22Rv1 (cell line): Measurements from ENCODE around the gene GPRC5C.
A peak's percentile ranks its signal among the peaks of the same experiment; 100 is the strongest.

ENCODE experiments used
- H3K27ac ChIP-seq: fragments of 450-650 bp; 2 replicates; pipeline ENCODE4 v1.5.1; 2017
- CTCF ChIP-seq: fragments of 450-650 bp; IDR thresholded peaks from 2 replicates; pipeline ENCODE4 v1.5.1; 2017; ENCODE audit warnings: mild to moderate bottlenecking
- ZFX ChIP-seq: fragments of 450-650 bp; IDR thresholded peaks from 2 replicates; pipeline ENCODE4 v1.6.1; 2017; ENCODE audit warnings: antibody characterized with exemption, borderline replicate concordance

The GPRC5C gene

DNA sequence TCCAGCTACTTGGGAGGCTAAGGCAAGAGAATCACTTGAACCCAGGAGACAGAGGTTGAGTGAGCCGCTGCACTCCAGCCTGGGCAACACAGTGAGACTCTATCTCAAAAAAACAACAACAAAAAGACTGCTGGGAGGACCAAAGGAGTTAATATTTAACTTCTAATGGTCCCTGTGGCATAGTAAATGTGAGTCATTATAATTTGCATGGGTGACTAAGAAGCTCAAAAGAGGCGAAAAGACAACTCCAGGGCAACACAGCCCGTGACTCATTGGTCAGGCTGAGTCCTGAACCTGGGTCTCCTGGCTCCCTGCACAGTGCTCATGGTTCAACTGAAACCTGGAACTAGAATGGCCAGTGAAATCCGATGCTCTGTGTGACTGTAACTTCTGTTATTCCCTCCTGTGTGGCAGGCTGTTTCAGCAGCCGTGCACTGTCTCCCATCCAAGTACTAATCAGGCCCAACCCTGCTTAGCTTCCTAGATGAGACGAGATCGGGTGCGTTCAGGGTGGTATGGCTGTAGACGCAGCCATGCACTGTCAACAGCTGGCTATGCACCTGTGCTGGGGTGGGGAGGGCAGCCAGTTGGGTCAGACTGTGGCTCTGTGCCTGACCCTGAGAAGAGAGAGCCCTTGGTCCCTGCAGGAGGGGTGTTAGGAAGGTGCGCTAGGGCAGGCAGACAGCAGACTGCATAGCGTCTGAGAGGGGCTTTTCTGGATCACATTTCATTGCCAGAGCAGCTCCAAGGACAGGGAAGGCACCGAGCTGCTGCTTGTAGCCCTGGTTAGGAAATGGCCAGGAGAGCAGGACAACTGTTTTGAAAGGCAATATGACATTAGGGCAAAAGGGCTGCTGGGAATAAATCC lies 14.5 kb upstream of the GPRC5C start:
- no peak overlapping the region for H3K27ac ChIP-seq
- TF ChIP-seq ZFX (no peak), CTCF (no peak)

- TF ChIP-seq CTCF (no peak), ZFX (no peak)
- H3K27ac ChIP-seq: no peak overlapping the region
Measured at GRCh38 chr17:74419928-74420411, 11.9 kb upstream of the GPRC5C start.

DNA sequence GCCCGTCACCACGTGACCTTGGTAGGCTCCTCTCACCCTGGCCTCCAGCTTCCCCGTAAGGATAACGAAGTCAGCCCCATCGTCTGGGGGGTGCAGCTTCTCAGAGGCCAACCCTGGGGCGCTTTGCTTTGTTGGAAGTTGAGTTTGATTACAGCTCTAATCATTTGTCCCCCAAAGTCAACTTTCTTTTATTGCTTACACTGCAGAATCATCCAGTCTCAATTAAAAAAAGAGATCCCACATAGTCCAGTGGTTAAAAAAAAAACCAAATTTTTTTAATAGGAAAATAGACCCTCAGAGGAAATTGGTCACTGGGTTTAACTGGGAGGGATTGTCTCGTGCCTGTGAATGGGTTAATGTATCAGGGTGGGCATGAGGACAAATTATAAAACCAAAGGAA lies 7.8 kb upstream of the GPRC5C start:
- no peak overlapping the region for H3K27ac ChIP-seq
- TF ChIP-seq ZFX: no peak
- no peak for TF ChIP-seq CTCF

- H3K27ac ChIP-seq: no peak overlapping the region
- TF ChIP-seq CTCF: no peak
- TF ChIP-seq ZFX: no peak
Measured at GRCh38 chr17:74424657-74425056, 7.2 kb upstream of the GPRC5C start.

DNA sequence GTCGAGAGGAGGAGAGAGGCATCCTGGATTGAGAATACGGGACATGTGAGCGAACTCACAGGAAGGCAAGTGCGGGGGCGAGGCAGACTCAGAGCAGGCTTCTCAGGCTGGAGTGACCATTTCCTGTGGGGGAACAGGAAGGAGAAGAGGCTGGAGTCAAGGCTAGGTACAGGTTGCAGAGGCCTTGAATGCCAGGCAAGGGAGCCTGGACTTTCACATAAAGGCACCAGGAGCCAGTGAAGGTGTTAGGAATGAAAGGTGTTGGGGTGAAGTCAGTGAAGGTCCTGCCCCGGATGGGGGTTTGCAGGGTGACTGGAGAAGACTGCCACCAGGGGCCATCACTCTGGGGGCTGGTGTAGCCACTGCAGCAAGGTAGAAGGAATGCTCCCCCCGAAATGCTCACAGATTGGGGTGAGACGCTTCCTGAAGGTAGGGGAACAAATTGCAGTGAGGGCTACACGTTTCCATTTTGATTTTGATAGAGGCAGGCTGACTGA lies 5.3 kb upstream of the GPRC5C start:
- no peak overlapping the region for H3K27ac ChIP-seq
- TF ChIP-seq ZFX: no peak
- no peak for TF ChIP-seq CTCF

DNA sequence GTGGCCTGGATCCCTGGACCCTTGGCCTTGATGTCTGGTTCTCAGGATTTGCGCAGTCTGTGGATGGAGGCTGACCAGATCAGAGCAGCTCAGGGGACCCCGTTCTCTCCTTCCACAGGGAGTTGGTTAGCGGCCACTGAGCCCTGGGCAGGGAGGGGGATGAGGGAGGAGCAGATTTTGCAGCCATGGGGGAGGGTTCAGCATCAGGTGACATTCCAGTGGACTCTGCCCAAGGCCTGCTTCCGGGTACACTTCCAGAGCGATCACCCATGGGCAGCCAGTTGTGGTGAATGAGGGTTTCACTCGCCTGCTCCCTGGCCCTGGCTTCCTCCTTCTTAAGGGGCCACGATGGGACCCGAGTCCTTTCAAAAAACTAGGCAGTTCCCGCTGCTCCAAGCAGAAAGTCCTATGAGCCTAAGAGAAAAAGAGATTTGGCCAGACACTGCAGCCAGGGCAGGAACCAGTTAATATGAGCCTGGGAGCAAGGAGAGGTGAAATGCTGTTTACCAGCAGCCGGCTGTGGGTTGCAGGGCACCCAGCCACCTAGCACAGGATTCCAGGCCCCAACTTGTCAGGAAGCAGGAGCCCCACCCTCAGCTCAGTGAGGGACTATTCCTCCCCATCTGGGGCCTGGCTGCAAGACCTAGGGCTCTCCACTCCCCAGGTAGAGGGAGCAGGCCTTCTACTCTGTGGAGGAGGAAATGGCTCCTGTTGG lies 4.7 kb upstream of the GPRC5C start:
- H3K27ac ChIP-seq: 0 out of 2 replicates have a peak overlapping the region, but pooled peaks have one; percentile 12
- TF ChIP-seq ZFX (no peak), CTCF (no peak)
